Measurements from ENCODE around the gene HBB. TPM values are rescaled to one million over a fixed set of nuclear protein-coding genes. Genes with fewer than 3 reads are reported as not detected.

HBB gene
- total and polyA plus RNA-seq, 2 donors (not counting 3 experiments of a cell fraction or from before 2014, with no cell fraction given), result not detected

- BruUV-seq (replicated peaks), result no TSS peak
- Histone ChIP-seq H3K9me1 (replicated peaks; ENCODE audit: control insufficient read depth, extremely low read depth, insufficient read depth, low read length) (no peaks in the 10 kb centered on the region), H3K79me2 (ENCODE audit: control insufficient read depth, insufficient read depth, low read length) (no peaks in the 10 kb centered on the region), H4K20me1 (replicated peaks; ENCODE audit: control insufficient read depth, extremely low read depth, insufficient read depth, low read length) (no peaks in the 10 kb centered on the region), H3K4me1 (ENCODE audit: control insufficient read depth, extremely low read depth, insufficient read depth, low read length) (no peaks in the 10 kb centered on the region), H3K27ac (ENCODE audit: insufficient read depth, low read depth, low read length) (no peak overlapping the region), H3K9me3 (replicated peaks; ENCODE audit: control insufficient read depth, insufficient read depth, low read length) (no peaks in the 10 kb centered on the region), H3K36me3 (ENCODE audit: control insufficient read depth in 2 of 2, extremely low read depth in 1 of 2, insufficient read depth in 2 of 2, low read length in 2 of 2) (no peaks in the 10 kb centered on the region), H3K27me3 (ENCODE audit: control insufficient read depth in 2 of 2, insufficient read depth in 2 of 2, low read length in 2 of 2) (no peaks in the 10 kb centered on the region), H3K4me3 (replicated peaks in 1 of 3; ENCODE audit: insufficient read depth in 1 of 3, low read depth in 1 of 3, low read length in 3 of 3) (no peak overlapping the region), H3K4me2 (ENCODE audit: insufficient read depth, low read length) (no peak overlapping the region), H3K9ac (replicated peaks; ENCODE audit: extremely low read depth, insufficient read depth, low read length) (no peak overlapping the region), H2AFZ (ENCODE audit: low read depth, low read length) (no peak overlapping the region)
- FAIRE-seq (no peak), DNase-seq (ENCODE audit: low read depth, low spot score) (no peak)
- dilution Hi-C loops (cut with MboI; ENCODE audit: extremely low pct_ligation_motif_present, low sequenced_read_pairs) (no loop called here), intact Hi-C loops (cut with micrococcal nuclease) (no loop called here)
- POLR2A ChIA-PET, result no interaction called here
- CTCF ChIA-PET, result no interaction called here
- no peak for TF ChIP-seq POLR2A (IDR thresholded peaks at IDR 0.05; ENCODE audit: low read depth, low read length)
Observed at GRCh38 chr11:5241458-5241857, 14.6 kb upstream of the HBB start.

- no peaks in the 10 kb centered on the region for H3K27me3 ChIP-seq (ENCODE audit: control insufficient read depth in 2 of 2, insufficient read depth in 2 of 2, low read length in 2 of 2)
- ChIA-PET POLR2A (no interaction called here), CTCF (no interaction called here)
- FAIRE-seq (no peak), DNase-seq (ENCODE audit: low read depth, low spot score) (no peak)
- H3K4me2 ChIP-seq (ENCODE audit: insufficient read depth, low read length), result no peak overlapping the region
- intact Hi-C loops (cut with micrococcal nuclease) (no loop called here), dilution Hi-C loops (cut with MboI; ENCODE audit: extremely low pct_ligation_motif_present, low sequenced_read_pairs) (no loop called here)
- no peaks in the 10 kb centered on the region for H3K36me3 ChIP-seq (ENCODE audit: control insufficient read depth in 2 of 2, extremely low read depth in 1 of 2, insufficient read depth in 2 of 2, low read length in 2 of 2)
- no peaks in the 10 kb centered on the region for H3K4me1 ChIP-seq (ENCODE audit: control insufficient read depth, extremely low read depth, insufficient read depth, low read length)
- no peaks in the 10 kb centered on the region for H3K9me1 ChIP-seq (replicated peaks; ENCODE audit: control insufficient read depth, extremely low read depth, insufficient read depth, low read length)
- H3K4me3 ChIP-seq (replicated peaks in 1 of 3; ENCODE audit: insufficient read depth in 1 of 3, low read depth in 1 of 3, low read length in 3 of 3), result no peak overlapping the region
- no peak overlapping the region for H2AFZ ChIP-seq (ENCODE audit: low read depth, low read length)
- H3K9me3 ChIP-seq (replicated peaks; ENCODE audit: control insufficient read depth, insufficient read depth, low read length), result no peaks in the 10 kb centered on the region
- no peak for TF ChIP-seq POLR2A (IDR thresholded peaks at IDR 0.05; ENCODE audit: low read depth, low read length)
- TF ChIP-seq, protein P1, sequence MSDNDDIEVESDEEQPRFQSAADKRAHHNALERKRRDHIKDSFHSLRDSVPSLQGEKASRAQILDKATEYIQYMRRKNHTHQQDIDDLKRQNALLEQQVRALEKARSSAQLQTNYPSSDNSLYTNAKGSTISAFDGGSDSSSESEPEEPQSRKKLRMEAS (IDR thresholded peaks at IDR 0.05; ENCODE audit: insufficient read depth, insufficient read length), result no peak
- TF ChIP-seq FOS (IDR thresholded peaks at IDR 0.05; ENCODE audit: borderline replicate concordance, insufficient read depth, low read length), result no peak
- TF ChIP-seq POLR2AphosphoS5 (IDR thresholded peaks at IDR 0.05; ENCODE audit: insufficient read depth, low read depth, low read length), result no peak
- no peak for TF ChIP-seq CTCF (IDR thresholded peaks at IDR 0.05; ENCODE audit: extremely low read depth in 1 of 2, insufficient read depth in 1 of 2, low read depth in 1 of 2, low read length in 2 of 2)
- no peak for TF ChIP-seq JUN (IDR thresholded peaks at IDR 0.05; ENCODE audit: borderline replicate concordance, insufficient read depth, insufficient read length, low read depth)
- TF ChIP-seq MYC (IDR thresholded peaks at IDR 0.05; ENCODE audit: low read depth, low read length), result no peak
- TF ChIP-seq GATA2 (IDR thresholded peaks at IDR 0.05; ENCODE audit: insufficient read depth, insufficient read length, low read depth, low read length), result no peak
- TF ChIP-seq EZH2 (IDR thresholded peaks at IDR 0.05; ENCODE audit: borderline replicate concordance, low read depth, low read length, severe bottlenecking), result no peak
- H3K27ac ChIP-seq (ENCODE audit: insufficient read depth, low read depth, low read length), result no peak overlapping the region
- no peaks in the 10 kb centered on the region for H4K20me1 ChIP-seq (replicated peaks; ENCODE audit: control insufficient read depth, extremely low read depth, insufficient read depth, low read length)
- no peaks in the 10 kb centered on the region for H3K79me2 ChIP-seq (ENCODE audit: control insufficient read depth, insufficient read depth, low read length)
- no peak overlapping the region for H3K9ac ChIP-seq (replicated peaks; ENCODE audit: extremely low read depth, insufficient read depth, low read length)
- BruUV-seq (replicated peaks), result no TSS peak
Observed at GRCh38 chr11:5240458-5240857, 13.6 kb upstream of the HBB start.
